Measurements from ENCODE around the gene ACTRT1. TPM values are rescaled to one million over a fixed set of nuclear protein-coding genes. Genes with fewer than 3 reads are reported as not detected.
A peak's percentile ranks its signal among the peaks of the same experiment; 100 is the strongest.

Gene ACTRT1
- not detected in 2 replicates for total RNA-seq

- DNase-seq (ENCODE audit: low read depth), result no peak
Measured at GRCh38 chrX:128052303-128052702, at the start of gene ACTRT1. TSS of gene ACTRT1 (minus strand) at chrX:128052403. CDS start at chrX:128052206, 197 bp downstream.

GRCh38 chrX:128078545-128078944 is 26.3 kb upstream of the ACTRT1 start:
- no peak for DNase-seq (ENCODE audit: low read depth)

- no peak for DNase-seq (ENCODE audit: low read depth)
Measured at GRCh38 chrX:128057421-128057820, 5.2 kb upstream of the ACTRT1 start.

- DNase-seq (ENCODE audit: low read depth), result no peak
Measured at GRCh38 chrX:128051526-128051925, 677 bp downstream of the ACTRT1 start.

- no peak for DNase-seq (ENCODE audit: low read depth)
Measured at GRCh38 chrX:128035318-128035717, 16.9 kb downstream of the ACTRT1 start.

- DNase-seq (ENCODE audit: low read depth), result no peak
Measured at GRCh38 chrX:128021566-128021965, 30.6 kb downstream of the ACTRT1 start.

- DNase-seq (ENCODE audit: low read depth), result peak; percentile 82
Measured at GRCh38 chrX:128020701-128021100, 31.5 kb downstream of the ACTRT1 start.

- no peak for DNase-seq (ENCODE audit: low read depth)
Measured at GRCh38 chrX:128019218-128019617, 33.0 kb downstream of the ACTRT1 start.

GRCh38 chrX:128012015-128012414 is 40.2 kb downstream of the ACTRT1 start:
- DNase-seq (ENCODE audit: low read depth), result no peak

- DNase-seq (ENCODE audit: low read depth), result no peak
Measured at GRCh38 chrX:128007882-128008281, 44.3 kb downstream of the ACTRT1 start.

All from renal cortical epithelial cell (primary cell).